ENCODE measurements around the gene ELOVL6.
A peak's percentile ranks its signal among the peaks of the same experiment; 100 is the strongest.
"Not testable (repeated sequence)": the region's sequence is repeated elsewhere in the genome, so short reads cannot be mapped to it uniquely, and the experiment has no call there.

ELOVL6 gene

GRCh38 chr4:110157166-110157565, 41.2 kb downstream of the ELOVL6 start:
- not testable (repeated sequence) for DNase-seq

GRCh38 chr4:110156442-110156841, 42.0 kb downstream of the ELOVL6 start:
- DNase-seq, result no peak

- DNase-seq, result no peak
Observed at GRCh38 chr4:110155654-110156053, 42.8 kb downstream of the ELOVL6 start.

GRCh38 chr4:110154582-110154981, 43.8 kb downstream of the ELOVL6 start:
- no peak for DNase-seq

GRCh38 chr4:110152386-110152785, 46.0 kb downstream of the ELOVL6 start:
- no peak for DNase-seq

- DNase-seq, result no peak
Observed at GRCh38 chr4:110149089-110149488, 49.3 kb downstream of the ELOVL6 start.

GRCh38 chr4:110142461-110142860, 56.0 kb downstream of the ELOVL6 start:
- no peak for DNase-seq

- no peak for DNase-seq
Observed at GRCh38 chr4:110139815-110140214, 58.6 kb downstream of the ELOVL6 start.

GRCh38 chr4:110139111-110139510, 59.3 kb downstream of the ELOVL6 start:
- no peak for DNase-seq

- DNase-seq, result no peak
Observed at GRCh38 chr4:110138551-110138950, 59.9 kb downstream of the ELOVL6 start.

- no peak for DNase-seq
Observed at GRCh38 chr4:110137829-110138228, 60.6 kb downstream of the ELOVL6 start.

GRCh38 chr4:110135523-110135922, 62.9 kb downstream of the ELOVL6 start:
- DNase-seq, result no peak

GRCh38 chr4:110135076-110135475, 63.3 kb downstream of the ELOVL6 start:
- DNase-seq, result no peak

- DNase-seq, result no peak
Observed at GRCh38 chr4:110134269-110134869, 64.0 kb downstream of the ELOVL6 start.

GRCh38 chr4:110132816-110133719, 65.3 kb downstream of the ELOVL6 start:
- DNase-seq, result peak; percentile 2

GRCh38 chr4:110131916-110132315, 66.5 kb downstream of the ELOVL6 start:
- no peak for DNase-seq

GRCh38 chr4:110130576-110131358, 67.6 kb downstream of the ELOVL6 start:
- DNase-seq, result no peak

- no peak for DNase-seq
Observed at GRCh38 chr4:110129544-110129943, 68.9 kb downstream of the ELOVL6 start.

- DNase-seq, result no peak
Observed at GRCh38 chr4:110128472-110128919, 69.9 kb downstream of the ELOVL6 start.

GRCh38 chr4:110128029-110128428, 70.4 kb downstream of the ELOVL6 start:
- DNase-seq, result no peak

GRCh38 chr4:110124711-110125110, 73.7 kb downstream of the ELOVL6 start:
- DNase-seq, result no peak

GRCh38 chr4:110122201-110122600, 76.2 kb downstream of the ELOVL6 start:
- DNase-seq, result no peak

GRCh38 chr4:110120506-110120905, 77.9 kb downstream of the ELOVL6 start:
- no peak for DNase-seq

All from NCI-H345 (cell line).